ENCODE measurements around the gene SNX7.

GRCh38 chr1:98766255-98766654 is 104.7 kb downstream of the SNX7 start:
- TF ChIP-seq, protein P1, sequence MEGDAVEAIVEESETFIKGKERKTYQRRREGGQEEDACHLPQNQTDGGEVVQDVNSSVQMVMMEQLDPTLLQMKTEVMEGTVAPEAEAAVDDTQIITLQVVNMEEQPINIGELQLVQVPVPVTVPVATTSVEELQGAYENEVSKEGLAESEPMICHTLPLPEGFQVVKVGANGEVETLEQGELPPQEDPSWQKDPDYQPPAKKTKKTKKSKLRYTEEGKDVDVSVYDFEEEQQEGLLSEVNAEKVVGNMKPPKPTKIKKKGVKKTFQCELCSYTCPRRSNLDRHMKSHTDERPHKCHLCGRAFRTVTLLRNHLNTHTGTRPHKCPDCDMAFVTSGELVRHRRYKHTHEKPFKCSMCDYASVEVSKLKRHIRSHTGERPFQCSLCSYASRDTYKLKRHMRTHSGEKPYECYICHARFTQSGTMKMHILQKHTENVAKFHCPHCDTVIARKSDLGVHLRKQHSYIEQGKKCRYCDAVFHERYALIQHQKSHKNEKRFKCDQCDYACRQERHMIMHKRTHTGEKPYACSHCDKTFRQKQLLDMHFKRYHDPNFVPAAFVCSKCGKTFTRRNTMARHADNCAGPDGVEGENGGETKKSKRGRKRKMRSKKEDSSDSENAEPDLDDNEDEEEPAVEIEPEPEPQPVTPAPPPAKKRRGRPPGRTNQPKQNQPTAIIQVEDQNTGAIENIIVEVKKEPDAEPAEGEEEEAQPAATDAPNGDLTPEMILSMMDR (IDR thresholded peaks at IDR 0.05; ENCODE audit: insufficient read depth, low read length, poor library complexity, severe bottlenecking): no peak
- no peak for TF ChIP-seq EZH2phosphoT487 (conservative IDR thresholded peaks at IDR 0.05; ENCODE audit: low read length)

All from SU-DHL-6 (cell line).